ENCODE measurements around the gene DENND2A. TPM values are rescaled to one million over a fixed set of nuclear protein-coding genes. Genes with fewer than 3 reads are reported as not detected.
"Not testable (repeated sequence)": the region's sequence is repeated elsewhere in the genome, so short reads cannot be mapped to it uniquely, and the experiment has no call there.

Gene DENND2A
- total RNA-seq, 1 experiment from 2014 or later, result 0.16 TPM

- in situ Hi-C loops (cut with HindIII; ENCODE audit: low pct_unique_long_range_greater_than_20kb, low sequenced_read_pairs), result no loop called here
- no peak for DNase-seq (ENCODE audit: low read depth, low spot score)
Observed at GRCh38 chr7:140635816-140636215, 4.8 kb downstream of the DENND2A start.

- in situ Hi-C loops (cut with HindIII; ENCODE audit: low pct_unique_long_range_greater_than_20kb, low sequenced_read_pairs), result no loop called here
- no peak for DNase-seq (ENCODE audit: low read depth, low spot score)
Observed at GRCh38 chr7:140635345-140635744, 5.3 kb downstream of the DENND2A start.

GRCh38 chr7:140631602-140632001, 9.0 kb downstream of the DENND2A start:
- in situ Hi-C loops (cut with HindIII; ENCODE audit: low pct_unique_long_range_greater_than_20kb, low sequenced_read_pairs), result no loop called here
- no peak for DNase-seq (ENCODE audit: low read depth, low spot score)

- in situ Hi-C loops (cut with HindIII; ENCODE audit: low pct_unique_long_range_greater_than_20kb, low sequenced_read_pairs), result no loop called here
- DNase-seq (ENCODE audit: low read depth, low spot score), result no peak
Observed at GRCh38 chr7:140631021-140631420, 9.6 kb downstream of the DENND2A start.

- peak; percentile 52 for DNase-seq (ENCODE audit: low read depth, low spot score)
- in situ Hi-C loops (cut with HindIII; ENCODE audit: low pct_unique_long_range_greater_than_20kb, low sequenced_read_pairs), result no loop called here
Observed at GRCh38 chr7:140625908-140626868, 14.4 kb downstream of the DENND2A start.

- DNase-seq (ENCODE audit: low read depth, low spot score), result not testable (repeated sequence)
Observed at GRCh38 chr7:140625192-140625558, 15.4 kb downstream of the DENND2A start.

GRCh38 chr7:140624392-140625191, 16.0 kb downstream of the DENND2A start:
- no peak for DNase-seq (ENCODE audit: low read depth, low spot score)
- in situ Hi-C loops (cut with HindIII; ENCODE audit: low pct_unique_long_range_greater_than_20kb, low sequenced_read_pairs), result no loop called here

More at GRCh38 chr7:140625192-140625558, 15.4 kb downstream of the DENND2A start:
- in situ Hi-C loops (cut with HindIII; ENCODE audit: low pct_unique_long_range_greater_than_20kb, low sequenced_read_pairs), result not testable (repeated sequence)

GRCh38 chr7:140623980-140624379, 16.6 kb downstream of the DENND2A start:
- in situ Hi-C loops (cut with HindIII; ENCODE audit: low pct_unique_long_range_greater_than_20kb, low sequenced_read_pairs), result no loop called here
- DNase-seq (ENCODE audit: low read depth, low spot score), result no peak

GRCh38 chr7:140621401-140622021, 19.1 kb downstream of the DENND2A start:
- peak; percentile 33 for DNase-seq (ENCODE audit: low read depth, low spot score)
- in situ Hi-C loops (cut with HindIII; ENCODE audit: low pct_unique_long_range_greater_than_20kb, low sequenced_read_pairs), result no loop called here

- in situ Hi-C loops (cut with HindIII; ENCODE audit: low pct_unique_long_range_greater_than_20kb, low sequenced_read_pairs); DNase-seq (ENCODE audit: low read depth, low spot score): not testable (repeated sequence)
Observed at GRCh38 chr7:140619915-140620510, 20.6 kb downstream of the DENND2A start.

- in situ Hi-C loops (cut with HindIII; ENCODE audit: low pct_unique_long_range_greater_than_20kb, low sequenced_read_pairs), result no loop called here
- no peak for DNase-seq (ENCODE audit: low read depth, low spot score)
Observed at GRCh38 chr7:140619176-140619575, 21.4 kb downstream of the DENND2A start.

GRCh38 chr7:140618306-140618705, 22.3 kb downstream of the DENND2A start:
- no peak for DNase-seq (ENCODE audit: low read depth, low spot score)
- in situ Hi-C loops (cut with HindIII; ENCODE audit: low pct_unique_long_range_greater_than_20kb, low sequenced_read_pairs), result no loop called here

GRCh38 chr7:140617081-140617480, 23.5 kb downstream of the DENND2A start:
- in situ Hi-C loops (cut with HindIII; ENCODE audit: low pct_unique_long_range_greater_than_20kb, low sequenced_read_pairs), result no loop called here
- no peak for DNase-seq (ENCODE audit: low read depth, low spot score)

GRCh38 chr7:140616328-140616727, 24.3 kb downstream of the DENND2A start:
- no peak for DNase-seq (ENCODE audit: low read depth, low spot score)
- in situ Hi-C loops (cut with HindIII; ENCODE audit: low pct_unique_long_range_greater_than_20kb, low sequenced_read_pairs), result no loop called here

GRCh38 chr7:140611641-140612040, 29.0 kb downstream of the DENND2A start:
- peak; percentile 67 for DNase-seq (ENCODE audit: low read depth, low spot score)
- in situ Hi-C loops (cut with HindIII; ENCODE audit: low pct_unique_long_range_greater_than_20kb, low sequenced_read_pairs), result no loop called here

- in situ Hi-C loops (cut with HindIII; ENCODE audit: low pct_unique_long_range_greater_than_20kb, low sequenced_read_pairs), result no loop called here
- peak; percentile 53 for DNase-seq (ENCODE audit: low read depth, low spot score)
Observed at GRCh38 chr7:140610204-140611165, 30.1 kb downstream of the DENND2A start.

GRCh38 chr7:140609646-140610045, 31.0 kb downstream of the DENND2A start:
- in situ Hi-C loops (cut with HindIII; ENCODE audit: low pct_unique_long_range_greater_than_20kb, low sequenced_read_pairs), result no loop called here
- DNase-seq (ENCODE audit: low read depth, low spot score), result no peak

Data from SK-MEL-5 (cell line).